NCI-H1092 treated with DMSO at 0.1 percent for 48 hours (cell line): ENCODE measurements around the gene NAP1L2.
"Not testable (repeated sequence)": the region's sequence is repeated elsewhere in the genome, so short reads cannot be mapped to it uniquely, and the experiment has no call there.

ENCODE experiments used
- DNase-seq: peaks from one replicate; lab custom pipeline; 2025; lab: John Stamatoyannopoulos, UW

Gene NAP1L2

GRCh38 chrX:73214426-73215094, at the start of gene NAP1L2:
Gene NAP1L2, minus strand, starts transcription at chrX:73214851. Its CDS starts 359 bp downstream, at chrX:73214492.
- no peak for DNase-seq

- DNase-seq, result peak; percentile 5
These were observed 48.3 kb upstream of the NAP1L2 start for GRCh38 chrX:73262991-73263390.

- DNase-seq, result no peak
These were observed 24.6 kb upstream of the NAP1L2 start for GRCh38 chrX:73239242-73239641.

GRCh38 chrX:73217621-73218020, 3.0 kb upstream of the NAP1L2 start:
- DNase-seq, result no peak

GRCh38 chrX:73215246-73215645, 595 bp upstream of the NAP1L2 start:
- DNase-seq, result no peak

- no peak for DNase-seq
These were observed 771 bp downstream of the NAP1L2 start for GRCh38 chrX:73213734-73214425.

GRCh38 chrX:73206366-73206765, 8.3 kb downstream of the NAP1L2 start:
- DNase-seq, result no peak

- no peak for DNase-seq
These were observed 32.0 kb downstream of the NAP1L2 start for GRCh38 chrX:73182502-73183114.

GRCh38 chrX:73168945-73169344, 45.7 kb downstream of the NAP1L2 start:
- DNase-seq, result not testable (repeated sequence)
